HepG2 (cell line): Measurements from ENCODE around the gene ACADSB. TPM values are rescaled to one million over a fixed set of nuclear protein-coding genes. Genes with fewer than 3 reads are reported as not detected.
A peak's percentile ranks its signal among the peaks of the same experiment; 100 is the strongest.

ENCODE experiments used
- ATAC-seq: fragments of 200-7000 bp; cut with Tn5 transposase; 3 replicates; pipeline ENCODE4 v1.9.1; 2020; ENCODE audit warnings: mild to moderate bottlenecking, moderate library complexity
- BruUV-seq: library from RNA; stranded (reverse); fragments of 400-500 nt; replicated peaks from 2 replicates; lab custom pipeline; 2021; lab: Mats Ljungman, UMichigan
- CTCF ChIA-PET: fragments of 300-600 bp; formaldehyde crosslinking; extraction: SDS; loops from one replicate; lab custom pipeline; 2021; ENCODE audit warnings: low total read pairs, inconsistent platforms, low intra/inter-chr PET ratio; lab: Yijun Ruan, JAX
- POLR2A ChIA-PET: fragments of 350-600 bp; sonication (Branson Sonifier 250); formaldehyde crosslinking; loops from one replicate; lab custom pipeline; 2020; ENCODE audit warnings: antibody characterized with exemption, inconsistent platforms; lab: Yijun Ruan, JAX
- DNase-seq: peaks from one replicate; pipeline ENCODE4 v3.0.0-alpha.2; 2015; ENCODE audit warnings: low spot score
- FAIRE-seq: peaks from 3 replicates; lab custom pipeline; 2011; peaks lifted over from hg19 to GRCh38; lab: Jason Lieb, UNC
- H2AFZ ChIP-seq: one replicate; pipeline ENCODE4 v1.6.1; 2011; ENCODE audit warnings: low read length, inconsistent platforms
- H3K27ac ChIP-seq: fragments of 300-600 bp; 3 replicates; pipeline ENCODE4 v1.8.0; 2011; ENCODE audit warnings: mixed run types, mild to moderate bottlenecking, mixed read lengths, low read length, inconsistent platforms; ENCODE audit not compliant: insufficient read depth; ENCODE audit errors: extremely low read length
- H3K27me3 ChIP-seq, 2 experiments: fragments of 200-600 bp in 1 of 2; 2 replicates in 1 of 2; 3 replicates in 1 of 2; pipeline versions ENCODE4 v1.6.0 to v1.8.0; 2011; ENCODE audit warnings: low read length in 2 of 2, mild to moderate bottlenecking in 2 of 2, moderate library complexity in 2 of 2, inconsistent platforms in 1 of 2; ENCODE audit not compliant: insufficient read depth in 2 of 2, control insufficient read depth in 1 of 2
- H3K36me3 ChIP-seq, 2 experiments: fragments of 200-600 bp in 1 of 2; replicated peaks in 1 of 2; 2 replicates in 1 of 2; 3 replicates in 1 of 2; pipeline versions ENCODE4 v1.5.1 to v1.8.0; 2011; ENCODE audit warnings: low read length in 2 of 2, inconsistent platforms in 1 of 2; ENCODE audit not compliant: insufficient read depth in 2 of 2, control insufficient read depth in 1 of 2
- H3K4me1 ChIP-seq: 2 replicates; pipeline ENCODE4 v1.5.1; 2012; ENCODE audit warnings: low read length, inconsistent platforms; ENCODE audit not compliant: insufficient read depth
- H3K4me2 ChIP-seq: 2 replicates; pipeline ENCODE4 v1.6.0; 2011; ENCODE audit warnings: low read depth, low read length, inconsistent platforms
- H3K4me3 ChIP-seq, 3 experiments: fragments of 200-600 bp in 1 of 3; sonication (generic), shearing (Covaris generic) in 1 of 3; replicated peaks in 1 of 3; 2 replicates each; pipeline ENCODE4 v1.5.1; 2011 to 2016; ENCODE audit warnings: low read length in 3 of 3, inconsistent platforms in 2 of 3, low read depth in 2 of 3, mild to moderate bottlenecking in 2 of 3, control low read depth in 1 of 3, mixed read lengths in 1 of 3; ENCODE audit not compliant: insufficient read depth in 1 of 3
- H3K79me2 ChIP-seq: one replicate; pipeline ENCODE4 v1.6.1; 2011; ENCODE audit warnings: low read length, inconsistent platforms; ENCODE audit not compliant: insufficient read depth
- H3K9ac ChIP-seq: 2 replicates; pipeline ENCODE4 v1.6.0; 2011; ENCODE audit warnings: mild to moderate bottlenecking, low read depth, low read length, inconsistent platforms; ENCODE audit not compliant: insufficient read depth
- H3K9me3 ChIP-seq: 2 replicates; pipeline ENCODE4 v1.5.1; 2012; ENCODE audit warnings: mild to moderate bottlenecking, low read length
- H4K20me1 ChIP-seq: 2 replicates; pipeline ENCODE4 v1.6.0; 2011; ENCODE audit warnings: inconsistent platforms, mild to moderate bottlenecking, low read length, moderate library complexity; ENCODE audit not compliant: insufficient read depth
- ATM ChIP-seq: fragments of 450-650 bp; IDR thresholded peaks from 2 replicates; pipeline ENCODE4 v1.7.1; 2017; ENCODE audit warnings: mild to moderate bottlenecking, borderline replicate concordance
- BRCA1 ChIP-seq: sonication (generic); formaldehyde crosslinking; IDR thresholded peaks from 2 replicates; pipeline ENCODE4 v1.4.0; 2020; ENCODE audit warnings: missing genetic modification reagents
- FOXA1 ChIP-seq, 2 experiments: fragments of 450-650 bp in 1 of 2; sonication (generic) in 1 of 2; formaldehyde crosslinking in 1 of 2; IDR thresholded peaks; 2 replicates each; pipeline versions ENCODE4 v1.4.0 to v1.6.1; 2016 to 2020; ENCODE audit warnings: missing genetic modification reagents in 1 of 2
- HCFC1 ChIP-seq: fragments of 150-350 bp; IDR thresholded peaks from 2 replicates; pipeline ENCODE4 v1.6.1; 2014; ENCODE audit warnings: low read depth, low read length
- HOXA3 ChIP-seq: sonication (generic); formaldehyde crosslinking; IDR thresholded peaks from 2 replicates; pipeline ENCODE4 v1.5.0; 2020; ENCODE audit warnings: missing genetic modification reagents
- HOXA5 ChIP-seq: sonication (generic); formaldehyde crosslinking; IDR thresholded peaks from 2 replicates; pipeline ENCODE4 v1.4.0; 2020; ENCODE audit warnings: missing genetic modification reagents
- JDP2 ChIP-seq: sonication (generic); formaldehyde crosslinking; IDR thresholded peaks from 2 replicates; pipeline ENCODE4 v1.8.1; 2022; ENCODE audit warnings: missing genetic modification reagents, borderline replicate concordance
- REL ChIP-seq: sonication (generic); formaldehyde crosslinking; conservative IDR thresholded peaks from 2 replicates; pipeline ENCODE4 v1.8.0; 2022; ENCODE audit warnings: mild to moderate bottlenecking, missing genetic modification reagents, moderate library complexity
- ZNF790 ChIP-seq: sonication (generic); formaldehyde crosslinking; IDR thresholded peaks from 2 replicates; pipeline ENCODE4 v1.8.0; 2022; ENCODE audit warnings: missing genetic modification reagents, mild to moderate bottlenecking, borderline replicate concordance
- ZSCAN29 ChIP-seq: sonication (generic); formaldehyde crosslinking; conservative IDR thresholded peaks from 2 replicates; pipeline ENCODE4 v1.4.0; 2020; ENCODE audit warnings: mild to moderate bottlenecking, missing genetic modification reagents
- WGBS: methylation state at CpG from one replicate; pipeline ENCODE4 v1.1.6; 2017; ENCODE audit warnings: low lambda C conversion rate; 5-methylcytosine and 5-hydroxymethylcytosine counted together
- in situ Hi-C: cut with HindIII; loops from 2 replicates; pipeline ENCODE4 v1.10.0; 2017; ENCODE audit warnings: low pct_unique_long_range_greater_than_20kb; ENCODE audit not compliant: extremely low pct_ligation_motif_present
- intact Hi-C: fragments of 100-400 bp; cut with micrococcal nuclease; formaldehyde crosslinking; loops from one replicate; pipeline ENCODE4 v1.10.0; 2022; ENCODE audit not compliant: unreplicated experiment
- polyA plus RNA-seq, 8 experiments: library from polyadenylated mRNA; depleted of rRNA in 3 of 8; stranded (reverse) in 7 of 8; unstranded in 1 of 8; fragments of >200 nt; fragmentation: Illumina TruSeq in 4 of 8; extraction: Trizol in 4 of 8; gene quantifications; 2 replicates each; pipeline versions ENCODE4 v1.2.1 to v1.2.3, GENCODE V29; 2011 to 2016; ENCODE audit warnings: low read depth in 4 of 8, missing spikeins in 1 of 8, mixed read lengths in 1 of 8; ENCODE audit not compliant: insufficient read depth in 1 of 8
- total RNA-seq, 5 experiments: library from RNA; depleted of rRNA; stranded (reverse); fragments of >200 nt; fragmentation: Illumina TruSeq; extraction: Trizol; gene quantifications; 2 replicates each; pipeline ENCODE4 v1.2.3, GENCODE V29; 2016; ENCODE audit warnings: low read depth in 1 of 5
- TF ChIP-seq, protein P1 (sequence below): sonication (generic); formaldehyde crosslinking; IDR thresholded peaks from 2 replicates; pipeline ENCODE4 v1.5.1; 2020; ENCODE audit warnings: missing genetic modification reagents, mild to moderate bottlenecking, borderline replicate concordance
- TF ChIP-seq, protein P2 (sequence below): sonication (generic); formaldehyde crosslinking; IDR thresholded peaks from 2 replicates; pipeline ENCODE4; 2020; ENCODE audit warnings: missing genetic modification reagents, mild to moderate bottlenecking, borderline replicate concordance

The ACADSB gene
- total and polyA plus RNA-seq, 2 of the 13 experiments (the other 11 are each of a cell fraction or from before 2014, with no cell fraction given): 80.0 to 87.6 TPM

DNA sequence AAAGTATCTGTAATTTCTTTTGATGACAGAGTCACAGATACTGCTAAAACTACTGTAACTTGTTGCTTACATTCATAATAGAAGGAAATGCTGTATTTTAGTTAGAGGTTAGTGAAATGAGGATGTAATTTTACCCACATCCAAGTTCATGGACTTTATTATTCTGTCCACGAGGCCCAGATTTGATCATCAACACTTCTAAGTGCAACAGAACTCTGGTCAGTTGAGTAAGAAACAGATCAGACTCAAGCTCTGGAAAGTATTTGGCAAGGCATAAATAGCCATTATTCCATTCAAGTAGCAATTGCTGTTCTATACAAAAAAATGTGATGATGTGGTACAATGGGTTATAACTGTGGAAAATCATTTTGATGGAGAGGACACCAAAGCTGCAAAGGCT is 22.3 kb downstream of the ACADSB start:
- no peak overlapping the region for H2AFZ ChIP-seq
- no peak overlapping the region for H3K9ac ChIP-seq
- CTCF ChIA-PET: no interaction called here
- ATAC-seq (no peak), FAIRE-seq (no peak), DNase-seq (no peak)
- H3K27me3 ChIP-seq: no peaks in the 10 kb centered on the region
- 95% methylated on average over 1 of the region's 1 CpG for WGBS
- POLR2A ChIA-PET: interaction anchor here (1.5 kb wide), 1 partner anchor 9 kb away, joined by 8 read pairs; no protein-coding TSS in a partner anchor
- H3K36me3 ChIP-seq: peaks cover 5 to 12% of the 10 kb centered on the region in 2 experiments; a peak in 3 of 5 replicates
- BruUV-seq: TSS peak; percentile 9
- H3K4me3 ChIP-seq: no peak overlapping the region
- H3K4me1 ChIP-seq: peaks cover 18% of the 10 kb centered on the region
- H3K9me3 ChIP-seq: no peaks in the 10 kb centered on the region
- TF ChIP-seq ZNF790 (no peak), HCFC1 (no peak), HOXA5 (CRISPR knock-in tag) (no peak), JDP2 (CRISPR knock-in tag) (no peak), ATM (no peak), BRCA1 (no peak), REL (no peak), ZSCAN29 (CRISPR knock-in tag) (no peak), HOXA3 (CRISPR knock-in tag) (no peak), FOXA1 (IDR thresholded peaks at IDR 0.05) (no peak), FOXA1 (CRISPR knock-in tag; IDR thresholded peaks at IDR 0.05) (no peak)
- TF ChIP-seq, protein P1, sequence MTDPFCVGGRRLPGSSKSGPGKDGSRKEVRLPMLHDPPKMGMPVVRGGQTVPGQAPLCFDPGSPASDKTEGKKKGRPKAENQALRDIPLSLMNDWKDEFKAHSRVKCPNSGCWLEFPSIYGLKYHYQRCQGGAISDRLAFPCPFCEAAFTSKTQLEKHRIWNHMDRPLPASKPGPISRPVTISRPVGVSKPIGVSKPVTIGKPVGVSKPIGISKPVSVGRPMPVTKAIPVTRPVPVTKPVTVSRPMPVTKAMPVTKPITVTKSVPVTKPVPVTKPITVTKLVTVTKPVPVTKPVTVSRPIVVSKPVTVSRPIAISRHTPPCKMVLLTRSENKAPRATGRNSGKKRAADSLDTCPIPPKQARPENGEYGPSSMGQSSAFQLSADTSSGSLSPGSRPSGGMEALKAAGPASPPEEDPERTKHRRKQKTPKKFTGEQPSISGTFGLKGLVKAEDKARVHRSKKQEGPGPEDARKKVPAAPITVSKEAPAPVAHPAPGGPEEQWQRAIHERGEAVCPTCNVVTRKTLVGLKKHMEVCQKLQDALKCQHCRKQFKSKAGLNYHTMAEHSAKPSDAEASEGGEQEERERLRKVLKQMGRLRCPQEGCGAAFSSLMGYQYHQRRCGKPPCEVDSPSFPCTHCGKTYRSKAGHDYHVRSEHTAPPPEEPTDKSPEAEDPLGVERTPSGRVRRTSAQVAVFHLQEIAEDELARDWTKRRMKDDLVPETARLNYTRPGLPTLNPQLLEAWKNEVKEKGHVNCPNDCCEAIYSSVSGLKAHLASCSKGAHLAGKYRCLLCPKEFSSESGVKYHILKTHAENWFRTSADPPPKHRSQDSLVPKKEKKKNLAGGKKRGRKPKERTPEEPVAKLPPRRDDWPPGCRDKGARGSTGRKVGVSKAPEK (CRISPR knock-in tag): no peak
- TF ChIP-seq, protein P2, sequence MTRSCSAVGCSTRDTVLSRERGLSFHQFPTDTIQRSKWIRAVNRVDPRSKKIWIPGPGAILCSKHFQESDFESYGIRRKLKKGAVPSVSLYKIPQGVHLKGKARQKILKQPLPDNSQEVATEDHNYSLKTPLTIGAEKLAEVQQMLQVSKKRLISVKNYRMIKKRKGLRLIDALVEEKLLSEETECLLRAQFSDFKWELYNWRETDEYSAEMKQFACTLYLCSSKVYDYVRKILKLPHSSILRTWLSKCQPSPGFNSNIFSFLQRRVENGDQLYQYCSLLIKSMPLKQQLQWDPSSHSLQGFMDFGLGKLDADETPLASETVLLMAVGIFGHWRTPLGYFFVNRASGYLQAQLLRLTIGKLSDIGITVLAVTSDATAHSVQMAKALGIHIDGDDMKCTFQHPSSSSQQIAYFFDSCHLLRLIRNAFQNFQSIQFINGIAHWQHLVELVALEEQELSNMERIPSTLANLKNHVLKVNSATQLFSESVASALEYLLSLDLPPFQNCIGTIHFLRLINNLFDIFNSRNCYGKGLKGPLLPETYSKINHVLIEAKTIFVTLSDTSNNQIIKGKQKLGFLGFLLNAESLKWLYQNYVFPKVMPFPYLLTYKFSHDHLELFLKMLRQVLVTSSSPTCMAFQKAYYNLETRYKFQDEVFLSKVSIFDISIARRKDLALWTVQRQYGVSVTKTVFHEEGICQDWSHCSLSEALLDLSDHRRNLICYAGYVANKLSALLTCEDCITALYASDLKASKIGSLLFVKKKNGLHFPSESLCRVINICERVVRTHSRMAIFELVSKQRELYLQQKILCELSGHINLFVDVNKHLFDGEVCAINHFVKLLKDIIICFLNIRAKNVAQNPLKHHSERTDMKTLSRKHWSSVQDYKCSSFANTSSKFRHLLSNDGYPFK (CRISPR knock-in tag): no peak
- H3K27ac ChIP-seq: no peak overlapping the region
- peaks cover 32% of the 10 kb centered on the region for H3K79me2 ChIP-seq
- no peak overlapping the region for H3K4me2 ChIP-seq
- H4K20me1 ChIP-seq: no peaks in the 10 kb centered on the region
- intact Hi-C loops: no loop called here
- in situ Hi-C loops: no loop called here
